WTC11 (cell line): Measurements from ENCODE around the gene LTK. TPM values are rescaled to one million over a fixed set of nuclear protein-coding genes. Genes with fewer than 3 reads are reported as not detected.

Source experiments
- ATAC-seq: fragments of 200-7000 bp; cut with Tn5 transposase; 2 replicates; pipeline ENCODE4 v1.10.0; 2021; ENCODE audit warnings: mild to moderate bottlenecking, moderate library complexity
- CTCF ChIA-PET: fragments of 300-600 bp; sonication (Branson Sonifier 250); formaldehyde crosslinking; loops from one replicate; lab custom pipeline; 2021; ENCODE audit warnings: antibody characterized with exemption; lab: Charles Lee
- POLR2A ChIA-PET: fragments of 350-600 bp; sonication (Branson Sonifier 250); formaldehyde crosslinking; loops from one replicate; lab custom pipeline; 2021; ENCODE audit warnings: antibody characterized with exemption; lab: Charles Lee
- DNase-seq: peaks from one replicate; pipeline ENCODE4 v3.0.0; 2021; ENCODE audit warnings: low spot score
- H3K27ac Mint-ChIP-seq: 2 replicates; pipeline ENCODE4 v1.8.0; 2021; ENCODE audit warnings: mixed read lengths
- H3K27me3 Mint-ChIP-seq: 2 replicates; pipeline ENCODE4 v1.8.0; 2021; ENCODE audit warnings: low read depth, mild to moderate bottlenecking, moderate library complexity, mixed read lengths
- H3K36me3 Mint-ChIP-seq: 2 replicates; pipeline ENCODE4 v1.8.0; 2021; ENCODE audit warnings: mixed read lengths
- H3K4me1 Mint-ChIP-seq: 2 replicates; pipeline ENCODE4 v1.8.0; 2022; ENCODE audit warnings: mixed read lengths
- H3K4me3 Mint-ChIP-seq: 2 replicates; pipeline ENCODE4 v1.8.0; 2021; ENCODE audit warnings: mild to moderate bottlenecking, moderate library complexity, mixed read lengths
- H3K9me3 Mint-ChIP-seq: 2 replicates; pipeline ENCODE4 v1.8.0; 2021; ENCODE audit warnings: mixed read lengths
- ARID4B ChIP-seq: sonication (generic); formaldehyde crosslinking; IDR thresholded peaks from 2 replicates; pipeline ENCODE4 v1.8.0; 2023; ENCODE audit warnings: missing genetic modification reagents, mild to moderate bottlenecking, borderline replicate concordance
- CREB1 ChIP-seq: sonication (generic); formaldehyde crosslinking; IDR thresholded peaks from 2 replicates; pipeline ENCODE4 v1.8.0; 2023; ENCODE audit warnings: mild to moderate bottlenecking, missing genetic modification reagents
- E2F4 ChIP-seq: sonication (generic); formaldehyde crosslinking; IDR thresholded peaks from 2 replicates; pipeline ENCODE4 v1.8.1; 2022; ENCODE audit warnings: low read depth, mild to moderate bottlenecking, moderate library complexity, missing genetic modification reagents, borderline replicate concordance
- FOXJ3 ChIP-seq: sonication (generic); formaldehyde crosslinking; IDR thresholded peaks from 2 replicates; pipeline ENCODE4 v1.9.0; 2021; ENCODE audit warnings: missing genetic modification reagents, mild to moderate bottlenecking, borderline replicate concordance
- GABPB1 ChIP-seq: sonication (generic); formaldehyde crosslinking; IDR thresholded peaks from 2 replicates; pipeline ENCODE4 v1.8.1; 2023; ENCODE audit warnings: mild to moderate bottlenecking, missing genetic modification reagents
- HMGXB4 ChIP-seq: sonication (generic); formaldehyde crosslinking; IDR thresholded peaks from 2 replicates; pipeline ENCODE4 v1.8.1; 2023; ENCODE audit warnings: mild to moderate bottlenecking, moderate library complexity, missing genetic modification reagents
- IRF2 ChIP-seq: sonication (generic); formaldehyde crosslinking; IDR thresholded peaks from 2 replicates; pipeline ENCODE4 v1.8.0; 2022; ENCODE audit warnings: low read depth, missing genetic modification reagents, borderline replicate concordance
- MYBL2 ChIP-seq: sonication (generic); formaldehyde crosslinking; IDR thresholded peaks from 2 replicates; pipeline ENCODE4 v1.8.1; 2023; ENCODE audit warnings: mild to moderate bottlenecking, moderate library complexity, missing genetic modification reagents
- RORB ChIP-seq: fragments of 250-450 bp; sonication (Bioruptor Pico); IDR thresholded peaks from 2 replicates; pipeline ENCODE4 v1.9.0; 2021; ENCODE audit warnings: mild to moderate bottlenecking
- SP1 ChIP-seq: sonication (generic); formaldehyde crosslinking; conservative IDR thresholded peaks from 2 replicates; pipeline ENCODE4 v1.8.1; 2022; ENCODE audit warnings: missing genetic modification reagents
- ZNF138 ChIP-seq: sonication (generic); formaldehyde crosslinking; conservative IDR thresholded peaks from 2 replicates; pipeline ENCODE4 v1.8.1; 2022; ENCODE audit warnings: mild to moderate bottlenecking, moderate library complexity, missing genetic modification reagents
- ZNF263 ChIP-seq: sonication (generic); formaldehyde crosslinking; IDR thresholded peaks from 2 replicates; pipeline ENCODE4 v1.8.1; 2022; ENCODE audit warnings: low read depth, mild to moderate bottlenecking, moderate library complexity, missing genetic modification reagents
- ZNF532 ChIP-seq: fragments of 250-450 bp; sonication (Bioruptor Pico); IDR thresholded peaks from 2 replicates; pipeline ENCODE4 v1.9.0; 2021; ENCODE audit warnings: mild to moderate bottlenecking, borderline replicate concordance
- ZNF671 ChIP-seq: fragments of 250-450 bp; sonication (Bioruptor Pico); IDR thresholded peaks from 2 replicates; pipeline ENCODE4 v1.8.0; 2021; ENCODE audit warnings: mild to moderate bottlenecking
- total RNA-seq: library from RNA; stranded (reverse); gene quantifications from 3 replicates; pipeline ENCODE4 v1.2.3, GENCODE V29; 2021

LTK gene
- total RNA-seq, 1 experiment from 2014 or later: 0.66 TPM

- DNase-seq (no peak), ATAC-seq (no peak)
- Mint-ChIP-seq H3K4me3 (peak overlapping the region; percentile 98), H3K27ac (no peak overlapping the region), H3K9me3 (no peaks in the 10 kb centered on the region), H3K27me3 (peaks cover 3% of the 10 kb centered on the region; the same call in 1 of the 2 replicates), H3K4me1 (peaks cover 5% of the 10 kb centered on the region), H3K36me3 (no peaks in the 10 kb centered on the region)
- ChIA-PET POLR2A (no interaction called here), CTCF (interaction anchor here (0.5 to 3.9 kb wide), 4 partner anchors 12 to 1014 kb away, joined by 3 to 24 read pairs (median 4); no protein-coding TSS in a partner anchor)
- TF ChIP-seq ZNF138 (CRISPR knock-in tag) (no peak), RORB (CRISPR knock-in tag) (no peak), CREB1 (CRISPR knock-in tag) (no peak), E2F4 (CRISPR knock-in tag) (no peak), FOXJ3 (CRISPR knock-in tag) (no peak), ZNF263 (CRISPR knock-in tag) (no peak)
Measured at GRCh38 chr15:41545218-41545617, 31.6 kb upstream of the LTK start.

GRCh38 chr15:41544650-41545015, 31.0 kb upstream of the LTK start:
- ChIA-PET POLR2A (interaction anchor here (0.7 to 1.3 kb wide), 4 partner anchors 13 to 227 kb away, joined by 4 to 10 read pairs (median 6); no protein-coding TSS in a partner anchor), CTCF (interaction anchor here (0.5 to 3.9 kb wide), 9 partner anchors 13 to 1014 kb away, joined by 3 to 24 read pairs (median 4); no protein-coding TSS in a partner anchor)
- Mint-ChIP-seq H3K4me3 (peak overlapping the region; percentile 98), H3K36me3 (no peaks in the 10 kb centered on the region), H3K9me3 (no peaks in the 10 kb centered on the region), H3K27me3 (peaks cover 3% of the 10 kb centered on the region; the same call in 1 of the 2 replicates), H3K27ac (no peak overlapping the region), H3K4me1 (peaks cover 5% of the 10 kb centered on the region)
- TF ChIP-seq GABPB1 (CRISPR knock-in tag) (no peak), HMGXB4 (CRISPR knock-in tag) (no peak), IRF2 (CRISPR knock-in tag) (no peak), ZNF671 (CRISPR knock-in tag) (no peak), ZNF532 (no peak), SP1 (CRISPR knock-in tag) (no peak), MYBL2 (no peak), ARID4B (CRISPR knock-in tag) (no peak)
- DNase-seq (no peak), ATAC-seq (no peak)
